ENCODE measurements around the gene RHEBL1.

Gene RHEBL1

DNA sequence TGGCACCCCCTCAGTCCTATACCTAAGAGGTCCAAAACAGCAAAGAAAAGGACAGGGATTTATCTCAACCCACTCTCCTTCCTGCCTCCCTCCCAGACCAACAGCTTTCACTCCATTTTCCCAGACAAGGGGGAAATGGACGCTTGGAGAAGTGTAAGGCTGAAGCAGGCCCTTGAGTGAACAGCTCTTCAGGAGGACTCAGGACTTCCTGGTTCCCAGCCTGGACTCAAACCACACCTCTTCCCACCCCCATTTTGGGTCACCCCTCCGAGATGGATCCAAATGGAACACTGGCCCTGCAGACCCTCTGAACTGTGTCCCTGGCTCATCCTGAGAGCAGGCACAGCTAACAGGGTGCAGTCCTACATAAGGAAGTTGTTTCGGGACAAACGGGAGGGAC, 11.9 kb downstream of the RHEBL1 start:
- DNase-seq (ENCODE audit: low read depth, low spot score) = no peak
- no peak overlapping the region for H3K27ac ChIP-seq

DNA sequence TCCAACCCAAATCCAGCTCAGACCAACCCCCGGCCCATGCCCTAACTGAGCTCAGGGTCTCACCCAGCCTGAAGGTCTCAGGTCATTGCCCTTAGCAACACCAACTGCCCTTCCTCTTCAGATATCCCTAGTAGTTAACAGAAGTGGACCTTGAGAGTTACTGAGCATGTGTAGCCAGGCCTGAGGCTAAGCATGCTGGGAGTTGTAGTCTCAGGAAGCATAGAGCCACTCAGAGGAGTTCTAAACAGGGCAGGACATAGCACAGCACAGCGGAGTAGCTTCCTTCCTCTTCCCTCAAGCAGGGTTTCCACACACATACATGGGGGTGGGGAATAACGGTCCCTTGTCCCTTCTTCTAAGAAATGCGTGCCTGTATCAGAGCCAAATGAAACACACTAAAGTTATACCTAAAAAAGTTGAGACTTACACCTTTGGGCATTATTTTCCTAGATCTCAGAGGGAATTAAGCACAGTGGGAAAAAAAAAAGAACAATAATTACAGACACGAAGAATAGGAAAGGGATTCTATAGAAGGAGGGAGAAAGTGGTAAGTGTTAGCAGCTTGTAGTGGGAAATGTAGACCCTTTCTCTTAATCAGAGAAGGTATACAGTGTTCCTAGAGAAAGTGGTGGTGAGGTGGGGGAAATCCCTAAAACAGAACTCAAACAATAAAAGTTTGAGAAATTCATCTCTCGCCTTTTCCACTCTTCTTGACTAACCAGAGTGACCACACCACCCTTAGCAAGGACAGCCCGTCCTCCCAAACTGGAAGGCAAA, 13.6 kb downstream of the RHEBL1 start:
- DNase-seq (ENCODE audit: low read depth, low spot score) = no peak
- H3K27ac ChIP-seq = no peak overlapping the region

DNA sequence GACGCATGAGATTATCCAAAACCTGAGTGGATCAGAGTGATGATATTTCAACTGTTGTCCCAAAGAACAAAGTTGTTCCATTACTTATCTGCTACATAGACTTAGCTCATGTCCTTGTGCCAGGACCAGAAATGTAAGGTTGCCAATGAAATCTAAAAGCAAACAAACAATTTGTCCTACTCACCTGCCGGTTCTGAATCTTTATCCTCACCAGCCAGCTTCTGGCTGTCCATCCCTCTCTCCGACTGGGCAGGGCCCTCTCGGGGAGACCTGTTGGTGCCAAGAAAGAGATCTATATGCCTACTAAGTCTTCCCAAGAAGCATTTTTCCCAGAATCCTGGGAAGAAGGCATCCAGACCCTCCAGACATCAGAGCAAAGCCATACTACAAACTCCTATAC, 14.7 kb downstream of the RHEBL1 start:
- H3K27ac ChIP-seq = no peak overlapping the region
- no peak for DNase-seq (ENCODE audit: low read depth, low spot score)

DNA sequence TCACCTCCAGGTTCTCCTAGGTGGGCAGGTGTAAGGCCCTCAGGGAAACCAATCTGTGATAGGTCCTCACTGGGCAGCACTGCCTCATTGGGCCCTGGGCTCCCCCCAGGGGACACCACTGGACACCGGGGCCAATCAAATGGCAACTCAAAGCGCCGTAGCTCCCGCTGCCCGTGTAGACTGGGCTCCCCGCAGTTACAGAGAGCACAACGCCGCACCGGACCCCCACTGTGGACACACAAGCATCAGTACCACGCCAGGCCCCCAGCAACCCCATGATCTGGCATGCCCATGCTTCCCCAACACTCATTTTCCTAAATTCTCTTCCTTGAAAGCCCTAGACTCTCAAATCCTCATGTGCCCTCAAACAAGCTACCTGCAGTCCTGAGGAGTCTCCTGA, 15.3 kb downstream of the RHEBL1 start:
- DNase-seq (ENCODE audit: low read depth, low spot score) = no peak
- no peak overlapping the region for H3K27ac ChIP-seq

DNA sequence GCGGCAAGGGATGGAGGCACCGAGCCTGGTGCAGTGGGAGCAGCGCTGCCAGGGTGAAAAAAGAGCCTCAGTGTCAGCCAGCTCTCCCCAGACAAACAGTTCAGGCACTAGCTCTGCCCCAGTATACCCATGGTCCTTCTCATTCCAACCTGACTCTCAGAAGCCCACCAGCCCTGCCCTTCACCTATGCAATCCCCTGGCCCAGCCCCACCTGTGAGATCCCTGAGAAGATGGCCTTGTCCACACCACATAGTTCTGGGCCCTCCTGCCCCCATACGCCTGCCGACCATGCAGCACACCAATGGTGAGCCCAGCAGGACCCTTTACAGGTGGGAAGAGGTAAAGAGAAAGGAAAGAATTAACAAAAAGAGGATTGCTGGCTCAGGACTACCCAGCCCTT, 15.7 kb downstream of the RHEBL1 start:
- H3K27ac ChIP-seq = no peak overlapping the region
- DNase-seq (ENCODE audit: low read depth, low spot score) = no peak

DNA sequence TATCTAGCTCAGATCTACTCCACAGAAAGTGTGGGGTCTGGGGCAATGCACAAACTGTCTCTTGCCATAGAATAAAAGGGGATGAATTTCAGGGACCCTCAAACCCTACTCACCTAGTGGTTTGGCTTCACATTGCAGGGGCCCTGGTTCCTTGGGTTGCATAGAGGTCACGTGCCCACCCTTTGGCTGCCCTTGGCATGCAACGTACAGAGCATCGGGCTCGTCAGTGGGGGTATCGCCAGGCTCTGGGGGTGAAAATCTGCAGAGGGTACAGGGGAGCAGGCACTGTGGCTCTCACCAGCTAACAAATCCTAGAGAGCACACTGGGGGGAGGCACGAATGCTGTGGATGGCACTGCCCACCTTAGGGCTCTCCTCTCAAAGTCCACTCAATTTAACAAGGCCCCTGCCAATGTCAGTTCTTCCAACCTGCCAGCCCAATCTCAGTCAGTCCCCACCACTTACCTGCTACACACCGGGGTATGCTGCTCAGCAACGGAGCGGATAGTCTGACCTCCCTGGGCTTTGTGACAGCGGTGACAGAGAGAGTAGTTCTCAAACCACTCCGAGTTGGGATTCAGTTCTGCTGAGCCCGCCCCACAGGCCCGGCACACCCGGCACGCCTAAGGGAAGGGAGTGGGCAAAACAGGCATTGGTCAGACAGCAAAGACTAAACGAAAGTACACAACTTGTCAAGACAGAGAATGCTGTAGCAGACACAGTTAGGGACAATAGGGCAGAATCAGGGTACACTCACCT, 17.1 kb downstream of the RHEBL1 start:
- H3K27ac ChIP-seq = no peak overlapping the region
- no peak for DNase-seq (ENCODE audit: low read depth, low spot score)

DNA sequence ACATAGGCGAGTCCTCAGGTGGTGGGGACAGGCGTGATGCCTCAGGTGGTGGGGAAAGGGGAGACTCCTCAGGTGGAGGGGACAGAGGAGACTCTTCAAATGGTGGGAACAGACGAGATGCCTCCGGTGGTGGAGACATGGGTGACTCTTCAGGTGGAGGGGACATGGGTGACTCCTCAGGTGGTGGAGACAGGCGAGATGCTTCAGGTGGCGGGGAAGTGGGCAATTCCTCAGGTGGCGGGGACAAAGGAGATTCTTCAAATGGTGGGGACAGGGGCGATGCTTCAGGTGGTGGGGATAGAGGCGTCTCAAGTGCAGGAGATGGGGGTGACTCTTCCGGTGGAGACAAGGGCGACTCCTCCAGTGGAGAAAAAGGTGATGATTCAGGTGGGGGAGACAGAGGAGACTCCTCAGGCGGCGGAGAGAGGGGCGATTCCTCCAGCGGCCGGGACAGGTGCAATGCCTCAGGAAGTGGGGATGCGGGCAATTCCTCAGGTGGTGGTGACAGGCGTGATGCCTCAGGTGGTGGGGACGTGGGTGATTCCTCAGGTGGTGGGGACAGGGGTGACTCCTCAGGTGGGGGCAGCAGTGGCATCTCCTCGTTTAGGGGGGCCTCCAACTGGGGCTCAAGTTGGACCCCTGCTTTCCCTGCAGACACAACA, 17.9 kb downstream of the RHEBL1 start:
- no peak overlapping the region for H3K27ac ChIP-seq
- no peak for DNase-seq (ENCODE audit: low read depth, low spot score)

DNA sequence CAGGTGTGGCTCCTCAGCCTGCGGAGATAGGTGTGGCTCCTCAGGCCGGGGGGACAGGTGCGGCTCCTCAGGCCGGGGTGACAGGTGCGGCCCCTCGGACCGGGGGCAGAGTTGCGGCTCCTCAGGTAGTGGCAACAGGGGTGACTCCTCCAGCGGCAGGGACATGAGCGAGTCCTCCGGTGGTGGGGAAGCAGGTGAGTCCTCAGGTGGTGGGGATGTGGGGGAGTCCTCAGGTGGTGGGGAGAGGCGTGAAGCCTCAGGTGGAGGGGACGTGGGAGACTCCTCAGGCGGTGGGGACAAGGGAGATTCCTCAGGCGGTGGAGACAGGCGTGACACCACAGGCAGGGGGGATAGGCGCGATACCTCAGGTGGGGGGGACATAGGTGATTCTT, 18.4 kb downstream of the RHEBL1 start:
- no peak overlapping the region for H3K27ac ChIP-seq
- DNase-seq (ENCODE audit: low read depth, low spot score) = no peak

DNA sequence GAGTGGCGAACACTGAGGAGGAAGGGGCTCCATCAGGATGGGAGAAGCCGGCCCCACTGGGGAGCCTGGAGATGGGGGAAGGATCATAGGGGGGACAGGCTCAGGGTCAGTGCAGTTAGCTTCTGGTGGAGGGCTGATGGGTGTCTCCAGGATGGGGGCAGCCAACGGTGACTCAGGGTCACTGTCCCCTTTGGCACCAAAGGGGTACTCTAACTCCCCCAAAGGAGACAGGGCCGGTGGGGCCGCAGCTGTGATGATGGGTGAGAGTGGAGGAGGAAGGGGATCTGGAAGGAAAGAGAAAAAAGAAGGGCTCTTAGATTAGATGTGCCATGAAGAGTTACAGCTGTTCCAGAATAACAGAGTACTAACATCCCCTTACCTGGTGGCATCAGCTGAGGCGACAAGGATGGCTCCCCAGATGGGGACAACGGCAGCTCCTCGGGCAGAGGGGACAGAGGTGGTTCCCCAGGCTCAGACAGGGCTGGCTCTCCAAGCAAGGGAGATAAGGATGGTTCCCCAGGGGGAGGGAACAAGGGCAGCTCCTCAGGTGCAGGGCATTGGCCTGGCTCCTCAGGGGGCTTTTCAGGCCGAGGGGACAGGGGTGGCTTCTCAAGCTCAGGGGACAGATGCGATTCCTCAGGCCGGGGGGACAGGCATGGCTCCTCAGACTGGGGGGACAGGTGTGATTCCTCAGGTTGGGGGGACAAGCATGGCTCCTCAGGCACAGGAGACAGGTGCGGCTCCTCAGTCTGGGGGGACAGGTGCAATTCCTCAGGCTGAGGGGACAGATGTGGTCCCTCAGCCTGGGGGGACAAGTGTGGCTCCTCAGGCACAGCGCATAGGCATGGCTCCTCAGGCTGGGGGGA, 19.0 kb downstream of the RHEBL1 start:
- H3K27ac ChIP-seq = no peak overlapping the region
- DNase-seq (ENCODE audit: low read depth, low spot score) = no peak

DNA sequence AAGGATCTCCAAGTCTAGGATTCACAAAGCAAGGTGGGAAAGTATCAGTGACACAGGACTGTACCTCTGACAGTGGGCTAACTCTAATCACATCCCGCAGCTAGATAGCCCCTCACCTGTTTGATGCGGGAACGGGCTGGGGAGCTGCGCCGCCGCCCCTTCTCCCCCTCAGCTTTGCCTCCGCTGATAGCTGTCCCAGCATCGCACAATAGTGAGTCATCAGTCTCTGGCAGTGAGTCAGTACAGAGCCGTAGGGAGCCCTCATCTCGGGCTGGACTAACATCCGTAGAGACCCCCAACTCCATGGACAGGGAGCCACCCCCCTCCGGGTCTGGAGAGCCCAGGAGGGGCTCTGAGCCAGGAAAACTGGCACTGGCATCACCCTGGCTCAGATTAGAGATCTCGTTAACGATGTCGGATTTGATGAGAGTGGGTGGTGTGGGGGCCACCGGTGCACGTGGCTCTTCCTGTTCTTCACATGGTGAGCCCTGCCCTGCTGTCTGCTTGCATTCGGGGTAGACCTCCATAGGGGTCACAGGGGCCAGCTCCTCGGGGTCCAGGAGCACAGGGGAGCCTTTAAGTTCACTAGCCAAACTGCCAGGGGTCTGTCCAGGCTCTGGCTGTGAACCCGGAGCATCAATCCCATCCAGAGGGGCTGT, 20.1 kb downstream of the RHEBL1 start:
- H3K27ac ChIP-seq = no peak overlapping the region
- DNase-seq (ENCODE audit: low read depth, low spot score) = no peak

DNA sequence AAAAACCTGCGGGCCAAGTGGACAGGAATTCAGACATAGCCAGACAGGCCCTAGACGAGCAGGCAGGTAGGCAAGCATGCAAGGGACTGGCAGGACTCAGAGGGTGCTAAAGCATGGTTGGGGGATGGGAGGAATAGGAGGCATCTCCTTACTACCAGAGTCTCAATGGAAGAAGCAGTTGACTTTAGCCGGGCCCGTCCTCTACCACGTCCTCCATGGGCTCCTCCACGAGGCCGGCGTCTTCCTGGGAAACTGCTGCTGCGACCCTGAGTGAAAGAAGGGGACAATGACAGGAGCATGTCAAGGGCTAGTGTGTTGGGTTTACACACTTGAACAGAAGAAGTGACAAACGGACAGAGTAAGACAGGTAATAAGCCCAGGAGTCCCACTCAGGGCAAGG, 20.8 kb downstream of the RHEBL1 start:
- DNase-seq (ENCODE audit: low read depth, low spot score) = no peak
- H3K27ac ChIP-seq = no peak overlapping the region

DNA sequence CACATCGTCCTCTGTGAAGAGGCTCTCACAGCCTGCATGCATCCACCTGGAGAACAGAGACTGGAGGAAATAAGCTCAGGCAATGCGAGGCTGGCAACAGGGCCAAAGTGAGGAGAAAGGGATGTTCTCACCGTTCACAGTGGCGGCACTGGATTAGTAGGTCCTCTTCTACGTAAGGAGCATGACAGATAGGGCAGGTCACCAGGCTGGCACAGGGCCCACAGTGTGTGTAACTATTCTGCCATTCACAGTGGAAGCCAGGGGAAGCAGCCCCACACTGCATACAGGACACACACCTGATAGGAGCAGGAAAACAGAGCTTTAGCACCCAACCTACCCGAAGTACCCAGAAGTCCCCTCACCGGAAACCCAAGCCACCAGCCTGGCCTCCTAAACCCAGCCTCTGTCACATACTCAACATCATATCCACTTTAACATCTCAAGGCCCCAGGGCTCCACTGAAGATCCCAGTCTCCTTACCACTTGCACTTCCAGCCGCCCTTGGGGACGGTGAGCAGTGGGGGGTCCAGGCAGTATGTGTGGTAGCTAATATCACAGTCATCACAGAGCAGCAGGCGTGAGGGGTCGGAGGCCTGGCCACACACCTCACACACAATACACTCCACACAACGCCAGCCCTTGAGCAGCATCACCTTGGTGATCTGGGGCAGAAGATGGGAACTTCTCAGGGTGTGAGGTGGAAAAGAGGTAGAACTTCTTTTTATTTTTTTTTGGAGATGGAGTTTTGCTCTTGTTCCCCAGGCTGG, 23.5 kb downstream of the RHEBL1 start:
- no peak overlapping the region for H3K27ac ChIP-seq
- no peak for DNase-seq (ENCODE audit: low read depth, low spot score)

DNA sequence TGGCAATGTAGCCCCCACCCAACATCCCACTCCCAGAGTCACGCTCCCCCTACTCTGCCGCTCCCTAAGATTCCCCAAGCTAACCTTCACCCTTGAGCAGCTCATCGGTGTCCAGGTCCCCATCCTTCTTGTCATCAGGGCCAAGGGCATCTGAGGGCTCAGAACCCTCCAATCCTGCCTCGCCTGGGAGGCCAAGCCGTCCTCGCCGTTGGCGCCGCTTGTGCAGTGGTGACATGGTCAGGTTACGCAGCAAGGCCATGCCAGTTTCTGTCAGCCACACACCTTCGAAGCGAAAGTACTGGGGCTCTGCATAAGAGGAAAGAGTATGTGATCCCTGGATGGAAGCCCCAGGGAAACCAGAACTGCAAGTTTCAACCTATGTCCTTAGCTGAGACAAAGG, 25.1 kb downstream of the RHEBL1 start:
- DNase-seq (ENCODE audit: low read depth, low spot score) = no peak

DNA sequence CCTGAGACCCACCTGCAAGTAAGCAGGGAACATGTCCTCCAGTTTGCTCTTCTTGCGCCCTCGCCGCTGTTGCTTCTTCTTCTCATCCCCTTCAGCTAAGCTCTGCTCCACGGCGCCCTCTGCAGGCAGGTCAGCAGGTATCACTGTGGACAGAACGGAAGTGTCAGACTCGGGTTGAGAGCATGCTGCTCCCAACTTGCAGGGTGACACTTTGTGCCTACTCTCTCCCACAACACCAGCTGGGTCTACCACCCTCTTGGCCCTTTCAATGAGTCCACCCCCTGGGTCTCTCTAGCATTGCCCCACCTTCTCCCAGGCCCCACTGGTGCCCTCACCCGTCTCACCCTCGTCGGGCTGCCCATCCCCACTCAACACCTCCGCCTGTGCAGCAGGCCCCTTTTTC, 25.9 kb downstream of the RHEBL1 start:
- no peak overlapping the region for H3K27ac ChIP-seq
- no peak for DNase-seq (ENCODE audit: low read depth, low spot score)

More for the DNA sequence above, 25.1 kb downstream of the RHEBL1 start:
- no peak overlapping the region for H3K27ac ChIP-seq

DNA sequence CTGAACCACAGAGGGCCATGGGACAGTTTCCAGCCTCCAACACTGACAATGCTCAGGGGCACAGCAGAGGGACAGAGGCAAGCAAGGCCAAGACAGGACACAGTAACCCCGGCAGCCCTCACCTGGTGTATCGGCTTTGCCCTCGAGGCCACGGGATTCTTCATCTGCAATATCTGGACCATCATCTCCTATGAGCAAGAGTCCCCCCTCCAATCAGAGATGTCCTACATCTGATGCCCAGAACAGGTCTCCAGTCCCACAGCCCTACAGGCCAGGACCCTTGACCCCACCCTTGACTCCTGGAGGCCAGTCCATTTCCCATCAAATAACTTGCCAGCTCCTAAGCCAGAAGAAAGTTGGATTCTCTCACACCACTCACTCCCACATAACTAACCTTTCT, 26.5 kb downstream of the RHEBL1 start:
- DNase-seq (ENCODE audit: low read depth, low spot score) = no peak
- no peak overlapping the region for H3K27ac ChIP-seq

DNA sequence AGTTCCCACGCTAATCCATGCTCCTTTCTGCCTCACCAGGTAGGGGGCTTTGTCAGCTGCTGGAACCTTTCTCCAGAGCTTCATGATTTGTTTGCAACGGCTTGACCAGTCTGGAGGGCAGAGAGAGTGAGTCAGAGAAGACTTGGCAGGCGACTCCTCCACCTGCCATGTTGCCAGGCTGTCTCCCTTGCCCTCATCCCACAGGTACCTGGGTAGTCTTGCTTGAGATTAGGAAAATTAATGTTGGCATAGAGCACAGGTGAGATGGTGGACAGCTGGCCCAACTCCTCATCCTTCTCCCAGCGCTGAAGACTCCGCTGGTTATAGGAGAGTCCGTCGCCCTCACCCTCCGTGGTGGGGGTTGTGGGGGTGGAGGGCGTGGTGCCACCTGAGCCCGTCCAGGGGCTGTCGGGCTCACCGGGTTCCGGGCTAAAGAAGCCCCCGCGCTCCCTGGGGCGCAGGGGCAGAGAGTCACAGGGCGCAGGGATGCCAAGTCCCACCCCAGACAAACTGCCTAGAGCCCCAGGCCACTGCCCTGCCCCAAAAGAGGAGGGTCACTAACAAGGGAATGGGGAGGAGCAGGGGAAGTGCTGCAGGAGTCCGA, 27.8 kb downstream of the RHEBL1 start:
- no peak overlapping the region for H3K27ac ChIP-seq
- DNase-seq (ENCODE audit: low read depth, low spot score) = no peak

DNA sequence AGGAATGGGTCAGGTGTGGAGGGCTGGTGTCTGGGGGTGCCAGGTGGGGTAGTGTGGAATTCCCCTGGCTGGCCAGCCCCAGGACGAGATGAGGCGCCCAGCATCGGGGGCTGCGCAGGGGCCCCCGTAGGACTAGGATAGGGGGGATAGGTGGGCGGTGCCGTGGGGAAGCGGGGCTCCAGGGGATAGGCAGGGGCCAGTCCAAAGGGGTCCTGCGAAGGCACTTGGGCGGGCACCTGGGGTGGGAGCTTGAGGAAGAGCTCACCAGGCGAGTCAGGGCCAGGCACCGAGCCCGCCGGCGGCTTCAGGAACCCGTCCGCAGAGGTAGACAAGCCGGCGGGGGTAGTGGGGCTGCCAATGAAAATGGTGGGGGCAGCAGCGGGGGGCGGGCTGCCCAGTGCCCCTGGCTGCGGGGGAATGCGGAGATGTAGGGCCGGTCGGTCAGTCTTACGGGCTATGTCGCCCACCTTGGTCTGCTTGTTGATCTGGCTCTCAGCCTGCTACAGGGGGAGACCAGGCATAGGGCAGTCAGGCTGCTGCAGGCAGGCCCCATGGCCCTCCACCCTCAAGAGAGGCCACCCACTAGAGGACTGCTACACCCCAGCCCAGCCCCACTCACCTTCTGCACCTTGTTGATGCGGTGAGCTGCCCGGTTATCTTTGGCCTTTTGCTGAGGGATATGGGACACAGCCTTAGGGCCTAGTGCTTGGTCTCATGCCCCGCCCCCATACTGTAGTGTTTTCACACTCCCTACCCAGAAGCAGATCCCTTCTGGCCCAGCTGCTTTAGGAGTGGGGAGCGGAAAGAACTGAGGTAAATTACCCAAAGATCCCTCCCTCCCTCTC, 28.5 kb downstream of the RHEBL1 start:
- H3K27ac ChIP-seq = no peak overlapping the region
- no peak for DNase-seq (ENCODE audit: low read depth, low spot score)

DNA sequence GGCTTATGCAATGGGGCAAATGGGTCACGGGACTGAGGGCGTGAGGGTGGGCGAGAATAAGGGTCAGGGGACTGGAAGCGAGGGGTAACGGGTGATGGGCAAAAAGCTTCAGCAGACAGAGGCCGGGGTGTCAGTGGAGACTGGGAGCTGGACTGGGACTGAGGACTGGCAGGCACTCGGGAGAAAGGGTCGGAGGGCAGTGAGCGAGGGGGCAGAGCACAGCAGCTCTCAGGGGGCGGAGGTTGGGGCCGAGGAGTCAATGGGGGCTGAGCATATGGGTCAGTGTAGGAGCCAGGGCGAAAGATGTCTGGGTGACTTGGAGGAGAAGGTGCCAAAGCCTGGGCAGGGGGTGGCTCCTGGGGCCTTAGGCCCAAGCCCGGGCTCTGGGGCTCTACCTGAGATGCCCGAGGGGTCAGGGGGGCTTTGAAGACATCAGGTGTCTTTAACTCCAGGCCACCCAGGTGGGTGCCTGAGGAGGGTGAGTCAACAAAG, 29.4 kb downstream of the RHEBL1 start:
- no peak for DNase-seq (ENCODE audit: low read depth, low spot score)
- H3K27ac ChIP-seq = no peak overlapping the region
